ENCODE measurements around the gene GAPT. TPM values are rescaled to one million over a fixed set of nuclear protein-coding genes. Genes with fewer than 3 reads are reported as not detected.

The GAPT gene
- 1 to 10 TPM in 3 of 4 donors, under 1 TPM in 1; 0.72 to 6.1 (median 1.4) TPM for total RNA-seq

DNA sequence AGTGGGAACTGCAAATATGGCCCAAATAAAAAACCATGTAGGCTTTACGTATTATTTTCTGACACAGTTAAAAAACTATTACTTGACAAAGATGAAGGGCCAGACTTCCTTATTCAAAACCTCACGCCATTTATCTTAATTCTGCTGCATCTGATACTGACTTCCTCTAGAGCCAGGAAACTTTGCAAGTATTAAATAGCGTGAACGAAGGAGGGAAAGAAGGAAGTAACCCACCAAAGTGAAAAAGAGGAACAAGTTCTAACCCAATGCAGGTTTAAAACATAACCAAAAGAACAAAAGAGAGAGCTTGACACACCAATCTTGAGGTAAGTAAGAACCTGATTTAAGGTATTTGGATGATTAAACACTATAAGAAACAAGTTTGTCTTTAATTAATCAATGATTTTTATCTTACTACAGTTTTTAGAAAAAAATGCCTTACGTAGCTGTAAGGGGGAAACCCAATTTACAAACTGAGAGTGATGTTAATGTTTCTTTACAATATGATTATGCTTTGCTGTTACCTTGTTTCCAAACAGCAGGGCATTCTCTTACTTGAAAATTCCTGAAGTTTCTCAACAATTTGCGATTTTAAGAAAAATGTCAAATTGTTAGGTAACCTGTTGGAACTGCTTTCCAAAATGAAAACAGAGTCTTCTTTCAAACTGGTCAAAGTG is at the start of gene GAPT:
Gene GAPT, plus strand, starts transcription at position 220 of the 677 bp plus-strand sequence. CDS start 3,102 bp downstream, outside the sequence.
- DNase-seq (ENCODE audit: low spot score): no peak
- ATAC-seq (ENCODE audit: low FRiP score): no peak
- TF ChIP-seq, protein P1, sequence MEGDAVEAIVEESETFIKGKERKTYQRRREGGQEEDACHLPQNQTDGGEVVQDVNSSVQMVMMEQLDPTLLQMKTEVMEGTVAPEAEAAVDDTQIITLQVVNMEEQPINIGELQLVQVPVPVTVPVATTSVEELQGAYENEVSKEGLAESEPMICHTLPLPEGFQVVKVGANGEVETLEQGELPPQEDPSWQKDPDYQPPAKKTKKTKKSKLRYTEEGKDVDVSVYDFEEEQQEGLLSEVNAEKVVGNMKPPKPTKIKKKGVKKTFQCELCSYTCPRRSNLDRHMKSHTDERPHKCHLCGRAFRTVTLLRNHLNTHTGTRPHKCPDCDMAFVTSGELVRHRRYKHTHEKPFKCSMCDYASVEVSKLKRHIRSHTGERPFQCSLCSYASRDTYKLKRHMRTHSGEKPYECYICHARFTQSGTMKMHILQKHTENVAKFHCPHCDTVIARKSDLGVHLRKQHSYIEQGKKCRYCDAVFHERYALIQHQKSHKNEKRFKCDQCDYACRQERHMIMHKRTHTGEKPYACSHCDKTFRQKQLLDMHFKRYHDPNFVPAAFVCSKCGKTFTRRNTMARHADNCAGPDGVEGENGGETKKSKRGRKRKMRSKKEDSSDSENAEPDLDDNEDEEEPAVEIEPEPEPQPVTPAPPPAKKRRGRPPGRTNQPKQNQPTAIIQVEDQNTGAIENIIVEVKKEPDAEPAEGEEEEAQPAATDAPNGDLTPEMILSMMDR (IDR thresholded peaks at IDR 0.05): no peak

DNA sequence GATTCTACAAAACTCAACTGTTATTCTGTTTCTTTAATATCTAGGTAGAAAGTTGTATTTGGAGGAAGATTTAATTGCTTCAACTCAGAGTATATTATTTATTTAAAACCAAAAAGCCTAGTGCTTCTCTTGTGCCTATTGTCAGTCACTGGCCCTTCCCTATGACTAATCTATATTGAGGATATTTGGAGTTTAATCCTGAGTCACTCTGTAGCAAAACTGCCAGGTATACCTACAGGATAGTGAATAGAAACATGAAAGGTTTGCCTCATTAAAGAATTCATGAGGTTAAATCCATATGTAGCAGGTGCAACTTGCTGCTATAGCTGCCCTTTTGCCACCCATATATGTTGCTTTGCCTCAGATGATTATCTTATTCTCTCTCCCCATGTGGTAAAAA is 46.4 kb upstream of the GAPT start:
- TF ChIP-seq, protein P1 (IDR thresholded peaks at IDR 0.05): no peak

DNA sequence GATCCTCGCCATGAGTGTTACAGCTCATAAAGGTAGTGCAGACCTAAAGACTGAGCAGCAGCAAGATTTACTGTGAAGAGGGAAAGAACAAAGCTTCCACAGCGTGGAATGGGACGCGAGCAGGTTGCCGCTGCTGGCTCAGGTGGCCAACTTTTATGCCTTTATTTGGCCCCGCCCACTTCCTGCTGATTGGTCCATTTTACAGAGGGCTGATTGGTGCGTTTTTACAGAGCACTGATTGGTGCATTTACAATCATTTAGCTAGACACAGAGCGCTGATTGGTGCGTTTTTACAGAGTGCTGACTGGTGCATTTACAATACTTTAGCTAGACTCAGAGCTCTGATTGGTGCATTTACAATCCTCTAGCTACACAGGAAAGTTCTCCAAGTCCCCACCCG is 45.2 kb upstream of the GAPT start:
- DNase-seq (ENCODE audit: low spot score) (no peak), ATAC-seq (ENCODE audit: low FRiP score) (no peak)
- TF ChIP-seq, protein P1 (IDR thresholded peaks at IDR 0.05): no peak

More for the DNA sequence above, 46.4 kb upstream of the GAPT start:
- no peak for ATAC-seq (ENCODE audit: low FRiP score)
- DNase-seq (ENCODE audit: low spot score): no peak

DNA sequence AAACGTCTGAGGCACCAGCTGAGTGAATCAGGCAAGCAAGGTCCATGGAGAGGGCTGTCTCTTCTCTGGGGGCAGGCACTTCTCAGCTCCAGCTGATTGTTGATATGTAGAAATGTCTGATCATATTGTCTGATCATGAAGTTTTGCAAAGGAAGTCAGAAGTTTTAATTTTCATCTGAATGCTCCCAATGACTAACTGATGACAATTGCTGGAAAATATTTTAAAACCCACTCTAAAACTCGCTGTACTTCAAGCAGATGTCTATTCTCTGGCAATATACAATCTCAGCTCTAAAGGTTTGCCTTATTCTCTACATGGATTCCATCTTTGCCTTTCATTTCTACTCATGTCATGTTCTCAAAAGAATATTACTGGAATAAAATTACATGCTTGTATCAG is 44.0 kb upstream of the GAPT start:
- ATAC-seq (ENCODE audit: low FRiP score): no peak
- TF ChIP-seq, protein P1 (IDR thresholded peaks at IDR 0.05): no peak

DNA sequence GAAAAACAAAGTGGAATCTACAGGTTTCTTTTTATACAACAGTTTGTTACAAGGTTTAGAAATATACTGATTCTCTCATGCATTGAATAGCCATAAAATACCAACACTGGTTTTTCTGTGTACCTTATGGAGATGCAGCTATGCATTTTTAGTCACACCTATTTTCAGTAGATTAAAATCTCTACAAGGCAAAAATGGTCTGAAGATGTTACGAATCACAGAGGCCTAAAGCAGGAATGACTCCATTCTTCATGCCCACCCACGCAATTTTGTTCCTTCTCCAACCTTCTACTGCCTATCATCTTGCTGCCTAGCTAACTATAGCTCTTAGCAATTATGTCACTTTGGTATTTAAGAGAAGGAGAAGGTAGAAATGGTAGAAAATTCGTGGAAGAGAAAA is 41.2 kb upstream of the GAPT start:
- TF ChIP-seq, protein P1 (IDR thresholded peaks at IDR 0.05): no peak
- DNase-seq (ENCODE audit: low spot score) (no peak), ATAC-seq (ENCODE audit: low FRiP score) (no peak)

More for the DNA sequence above, 44.0 kb upstream of the GAPT start:
- DNase-seq (ENCODE audit: low spot score): no peak

GRCh38 chr5:58450811-58451629 is 40.2 kb upstream of the GAPT start:
- DNase-seq (ENCODE audit: low spot score) (no peak), ATAC-seq (ENCODE audit: low FRiP score) (no peak)
- TF ChIP-seq, protein P1 (IDR thresholded peaks at IDR 0.05): no peak

Data from omental fat pad (tissue), 4 donors.